H1 (cell line): ENCODE data around the gene NUBP2. TPM values are rescaled to one million over a fixed set of nuclear protein-coding genes. Genes with fewer than 3 reads are reported as not detected.

Experiments
- CTCF ChIA-PET: fragments of 300-600 bp; sonication (Branson Sonifier 250); formaldehyde crosslinking; loops from one replicate; lab custom pipeline; 2021; ENCODE audit not compliant: partially characterized antibody; lab: Charles Lee
- POLR2A ChIA-PET: fragments of 300-600 bp; sonication (Branson Sonifier 250); formaldehyde crosslinking; loops from one replicate; lab custom pipeline; 2021; ENCODE audit warnings: inconsistent platforms; ENCODE audit not compliant: partially characterized antibody; lab: Charles Lee
- DNase-seq, 2 experiments: peaks; one replicate each; pipeline versions ENCODE4 v3.0.0 to v3.0.0-alpha.2; 2010 to 2022; ENCODE audit warnings: low spot score in 2 of 2, low read depth in 1 of 2, mixed read lengths in 1 of 2
- FAIRE-seq: peaks from 2 replicates; lab custom pipeline; 2011; peaks lifted over from hg19 to GRCh38; lab: Jason Lieb, UNC
- H2AFZ ChIP-seq: 2 replicates; pipeline ENCODE4 v1.8.1; 2012; ENCODE audit warnings: low read length, inconsistent platforms
- H2AK5ac ChIP-seq: 2 replicates; pipeline ENCODE4 v1.6.1; 2013; ENCODE audit warnings: low read depth, low read length
- H2BK120ac ChIP-seq: replicated peaks from 2 replicates; pipeline ENCODE3; 2013; ENCODE audit warnings: low read depth, low read length, inconsistent platforms
- H2BK12ac ChIP-seq: 2 replicates; pipeline ENCODE4 v1.6.1; 2013; ENCODE audit warnings: low read depth, low read length
- H2BK15ac ChIP-seq: 2 replicates; pipeline ENCODE4 v1.6.1; 2013; ENCODE audit warnings: low read length
- H2BK20ac ChIP-seq: 2 replicates; pipeline ENCODE4 v1.6.1; 2013; ENCODE audit warnings: low read length
- H2BK5ac ChIP-seq: 2 replicates; pipeline ENCODE4 v1.6.1; 2013; ENCODE audit warnings: low read depth, low read length
- H3K14ac ChIP-seq: 2 replicates; pipeline ENCODE4 v1.6.1; 2013; ENCODE audit warnings: inconsistent platforms; ENCODE audit not compliant: insufficient read length
- H3K18ac ChIP-seq: 2 replicates; pipeline ENCODE4 v1.6.1; 2013; ENCODE audit warnings: low read length; ENCODE audit errors: extremely low read depth
- H3K23ac ChIP-seq: 2 replicates; pipeline ENCODE4 v1.6.1; 2013; ENCODE audit warnings: inconsistent platforms; ENCODE audit not compliant: insufficient read length
- H3K23me2 ChIP-seq: 2 replicates; pipeline ENCODE4 v1.6.1; 2013; ENCODE audit warnings: low read depth, low read length
- H3K27ac ChIP-seq: 2 replicates; pipeline ENCODE4 v1.6.1; 2011; ENCODE audit warnings: low read depth, low read length, inconsistent platforms
- H3K27me3 ChIP-seq, 4 experiments: replicated peaks in 1 of 4; 1 replicate in 1 of 4; 2 replicates in 3 of 4; pipeline versions ENCODE4 v1.6.1 to v1.8.1; 2011 to 2013; ENCODE audit warnings: low read length in 3 of 4, mild to moderate bottlenecking in 3 of 4, inconsistent platforms in 2 of 4, mixed read lengths in 2 of 4, moderate library complexity in 1 of 4; ENCODE audit not compliant: control insufficient read depth in 3 of 4, insufficient read depth in 3 of 4; ENCODE audit errors: extremely low read depth in 1 of 4
- H3K36me3 ChIP-seq, 4 experiments: 2 replicates each; pipeline versions ENCODE4 v1.6.1 to v1.8.1; 2011 to 2013; ENCODE audit warnings: mild to moderate bottlenecking in 4 of 4, low read length in 3 of 4, moderate library complexity in 2 of 4, control low read depth in 1 of 4, inconsistent platforms in 1 of 4; ENCODE audit not compliant: insufficient read depth in 4 of 4, control insufficient read depth in 2 of 4
- H3K4ac ChIP-seq: replicated peaks from 2 replicates; pipeline ENCODE3; 2013; ENCODE audit warnings: low read length, low read depth, mixed read lengths, inconsistent platforms; ENCODE audit not compliant: insufficient read length
- H3K4me1 ChIP-seq, 4 experiments: replicated peaks in 1 of 4; 1 replicate in 1 of 4; 2 replicates in 3 of 4; pipeline versions ENCODE4 v1.6.1 to v1.8.1; 2011 to 2013; ENCODE audit warnings: low read length in 3 of 4, inconsistent platforms in 2 of 4, mixed read lengths in 1 of 4; ENCODE audit not compliant: insufficient read depth in 4 of 4, control insufficient read depth in 3 of 4
- H3K4me2 ChIP-seq, 2 experiments: 2 replicates each; pipeline versions ENCODE4 v1.6.1 to v1.8.1; 2011 to 2013; ENCODE audit warnings: low read depth in 2 of 2, low read length in 2 of 2, control low read depth in 1 of 2, inconsistent platforms in 1 of 2, mild to moderate bottlenecking in 1 of 2; ENCODE audit not compliant: insufficient read depth in 1 of 2
- H3K4me3 ChIP-seq, 4 experiments: fragments of 200-600, 300-600 bp in 1 of 4; sonication (generic), shearing (Covaris generic), sonication (Bioruptor Twin) in 1 of 4; 2 replicates each; pipeline versions ENCODE4 v1.5.1 to v1.8.1; 2011 to 2016; ENCODE audit warnings: low read length in 4 of 4, low read depth in 3 of 4, control low read depth in 2 of 4, inconsistent platforms in 2 of 4, mild to moderate bottlenecking in 2 of 4, mixed read lengths in 1 of 4, moderate library complexity in 1 of 4; ENCODE audit not compliant: insufficient read depth in 2 of 4; ENCODE audit errors: extremely low read depth in 1 of 4
- H3K56ac ChIP-seq: replicated peaks from 2 replicates; pipeline ENCODE3; 2013; ENCODE audit warnings: low read depth, mild to moderate bottlenecking, mixed read lengths, low read length, inconsistent platforms; ENCODE audit not compliant: insufficient read length
- H3K79me1 ChIP-seq: 2 replicates; pipeline ENCODE4 v1.6.1; 2013; ENCODE audit warnings: low read depth, low read length, control low read depth
- H3K79me2 ChIP-seq, 2 experiments: 2 replicates each; pipeline versions ENCODE4 v1.6.1 to v1.8.1; 2012 to 2013; ENCODE audit warnings: low read length in 2 of 2, mild to moderate bottlenecking in 2 of 2, inconsistent platforms in 1 of 2; ENCODE audit not compliant: insufficient read depth in 2 of 2, control insufficient read depth in 1 of 2
- H3K9ac ChIP-seq, 4 experiments: replicated peaks in 1 of 4; 1 replicate in 1 of 4; 2 replicates in 3 of 4; pipeline versions ENCODE4 v1.6.1 to v1.8.1; 2011 to 2013; ENCODE audit warnings: low read depth in 3 of 4, low read length in 3 of 4, control low read depth in 2 of 4, mild to moderate bottlenecking in 2 of 4, moderate library complexity in 2 of 4, inconsistent platforms in 1 of 4; ENCODE audit errors: extremely low read depth in 1 of 4
- H3K9me3 ChIP-seq, 2 experiments: 2 replicates each; pipeline versions ENCODE4 v1.6.1 to v1.8.1; 2012 to 2013; ENCODE audit warnings: mild to moderate bottlenecking in 2 of 2, moderate library complexity in 2 of 2, control low read depth in 1 of 2, inconsistent platforms in 1 of 2, low read depth in 1 of 2, low read length in 1 of 2, mixed read lengths in 1 of 2; ENCODE audit not compliant: insufficient read depth in 2 of 2
- H4K20me1 ChIP-seq, 2 experiments: replicated peaks in 1 of 2; 2 replicates each; pipeline versions ENCODE3 to v1.8.1; 2011 to 2013; ENCODE audit warnings: inconsistent platforms in 2 of 2, low read length in 2 of 2, mild to moderate bottlenecking in 1 of 2; ENCODE audit not compliant: insufficient read depth in 2 of 2, control insufficient read depth in 1 of 2
- H4K5ac ChIP-seq: 2 replicates; pipeline ENCODE4 v1.6.1; 2013; ENCODE audit warnings: low read length, low read depth, mixed read lengths, inconsistent platforms; ENCODE audit not compliant: insufficient read length
- H4K8ac ChIP-seq: 2 replicates; pipeline ENCODE4 v1.8.0; 2013; ENCODE audit warnings: mild to moderate bottlenecking, moderate library complexity, low read length, inconsistent platforms; ENCODE audit not compliant: insufficient read depth; ENCODE audit errors: extremely low read depth
- H4K91ac ChIP-seq: replicated peaks from 2 replicates; pipeline ENCODE3; 2013; ENCODE audit warnings: low read length, mixed read lengths, inconsistent platforms; ENCODE audit not compliant: insufficient read length
- CTBP2 ChIP-seq: IDR thresholded peaks from 2 replicates; pipeline ENCODE4 v1.7.0; 2011; ENCODE audit warnings: borderline replicate concordance, mild to moderate bottlenecking, moderate library complexity, mixed read lengths, low read length; ENCODE audit not compliant: insufficient read depth, insufficient read length
- FOSL1 ChIP-seq: IDR thresholded peaks from 2 replicates; pipeline ENCODE4 v1.6.1; 2011; ENCODE audit warnings: mild to moderate bottlenecking, low read depth, low read length, moderate library complexity; ENCODE audit not compliant: insufficient read depth
- KDM4A ChIP-seq: IDR thresholded peaks from one replicate; pipeline ENCODE4 v1.7.1; 2012; ENCODE audit warnings: low read depth, mild to moderate bottlenecking, moderate library complexity, low read length, inconsistent platforms; ENCODE audit not compliant: severe bottlenecking
- PHF8 ChIP-seq: fragments of 200-600 bp; sonication (generic); conservative IDR thresholded peaks from 2 replicates; pipeline ENCODE4 v1.7.1; 2012; ENCODE audit warnings: low read depth, mild to moderate bottlenecking, inconsistent platforms, low read length, moderate library complexity
- RXRA ChIP-seq: IDR thresholded peaks from 2 replicates; pipeline ENCODE4 v1.6.1; 2011; ENCODE audit warnings: low read depth, mild to moderate bottlenecking, low read length, moderate library complexity; ENCODE audit not compliant: insufficient read depth
- SAP30 ChIP-seq: fragments of 300-600 bp; sonication (generic); IDR thresholded peaks from 2 replicates; pipeline ENCODE4 v1.7.1; 2012; ENCODE audit warnings: low read length, moderate library complexity, mild to moderate bottlenecking, inconsistent platforms; ENCODE audit not compliant: insufficient read depth, insufficient replicate concordance
- SIN3A ChIP-seq, 2 experiments: IDR thresholded peaks in 1 of 2; conservative IDR thresholded peaks in 1 of 2; 2 replicates each; pipeline ENCODE4 v1.6.1; 2011 to 2012; ENCODE audit warnings: low read length in 2 of 2, improper control_type of control experiment in 1 of 2, low read depth in 1 of 2, mild to moderate bottlenecking in 1 of 2
- SUZ12 ChIP-seq: fragments of 200-600 bp; sonication (generic); IDR thresholded peaks from 2 replicates; pipeline ENCODE4 v1.6.1; 2012; ENCODE audit warnings: mild to moderate bottlenecking, inconsistent platforms, low read length, moderate library complexity, mixed read lengths
- TBP ChIP-seq: IDR thresholded peaks from 2 replicates; pipeline ENCODE4 v1.6.1; 2011; ENCODE audit warnings: low read depth, low read length, improper control_type of control experiment
- YY1 ChIP-seq: IDR thresholded peaks from 2 replicates; pipeline ENCODE4 v1.6.1; 2011; ENCODE audit warnings: low read depth, mild to moderate bottlenecking, low read length
- WGBS, 2 experiments: shearing (Covaris generic) in 1 of 2; methylation state at CpG; one replicate each; pipeline versions ENCODE4 v1.1.6 to v1.1.7; 2013 to 2015; ENCODE audit warnings: low lambda C conversion rate in 2 of 2, mixed read lengths in 2 of 2, inconsistent platforms in 1 of 2, low coverage in 1 of 2, missing lambda C conversion rate in 1 of 2; ENCODE audit not compliant: insufficient replicate concordance in 2 of 2, insufficient coverage in 1 of 2, insufficient read length in 1 of 2; ENCODE audit errors: extremely low coverage in 1 of 2, missing lambda C conversion rate in 1 of 2; 5-methylcytosine and 5-hydroxymethylcytosine counted together
- polyA plus RNA-seq, 7 experiments: library from polyadenylated mRNA; depleted of rRNA in 3 of 7; stranded (reverse) in 5 of 7; unstranded in 2 of 7; fragments of >200 nt in 5 of 7; fragments of 200-250 nt in 2 of 7; gene quantifications; 1 replicate in 5 of 7; 2 replicates in 1 of 7; 4 replicates in 1 of 7; pipeline versions ENCODE4 v1.2.1 to v1.2.3, GENCODE V29; 2011 to 2013; ENCODE audit warnings: missing spikeins in 2 of 7, mixed read lengths in 2 of 7
- total RNA-seq: library from RNA; stranded (reverse); fragmentation: NEBNext Ultra II Directional; extraction: Animal tissue kit (Norgen Biotek cat#: 25700); gene quantifications from 2 replicates; pipeline ENCODE4 v1.2.1, GENCODE V29; 2021
- TF ChIP-seq, protein P1 (sequence below): IDR thresholded peaks from 2 replicates; pipeline ENCODE4 v1.6.1; 2012; ENCODE audit warnings: inconsistent platforms
- TF ChIP-seq, protein P2 (sequence below): IDR thresholded peaks from 2 replicates; pipeline ENCODE4 v1.6.1; 2011; ENCODE audit warnings: low read depth, mild to moderate bottlenecking, low read length; ENCODE audit not compliant: insufficient read depth

NUBP2 gene
- total and polyA plus RNA-seq, 2 of the 8 experiments (the other 6 are each of a cell fraction or from before 2014, with no cell fraction given), result 70.3 to 96.9 TPM

DNA sequence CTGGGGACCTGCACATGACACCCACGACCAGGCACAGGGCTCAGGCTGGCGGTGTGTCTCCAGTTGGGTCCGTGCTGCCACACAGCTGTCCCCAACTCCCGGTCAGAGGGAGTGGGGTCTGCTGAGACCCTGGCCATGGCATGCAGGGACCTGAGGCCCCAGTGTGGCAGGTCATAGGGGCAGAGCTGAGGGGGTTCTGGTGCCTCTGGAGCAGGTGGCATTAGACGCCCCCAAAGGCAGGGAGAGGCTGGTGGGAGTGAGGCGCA lies 4.2 kb downstream of the NUBP2 start:
- Histone ChIP-seq H3K23me2 (peaks cover 3% of the 10 kb centered on the region; the same call in 1 of the 2 replicates), H3K4me1 (no peaks in the 10 kb centered on the region; a peak in 1 of 7 replicates), H3K56ac (no peak overlapping the region), H2BK5ac (no peak overlapping the region), H3K4me2 (no peak overlapping the region), H3K4ac (no peak overlapping the region), H3K36me3 (peaks cover 0 to 44% (median 2%) of the 10 kb centered on the region in 4 experiments; a peak in 4 of 8 replicates), H2BK20ac (no peak overlapping the region), H3K27ac (no peak overlapping the region), H2AFZ (no peak overlapping the region), H2BK120ac (no peak overlapping the region), H2BK12ac (no peak overlapping the region), H3K79me1 (peaks cover 13% of the 10 kb centered on the region; the same call in 1 of the 2 replicates), H4K5ac (no peak overlapping the region), H3K14ac (no peak overlapping the region), H3K4me3 (no peak overlapping the region), H2BK15ac (no peak overlapping the region), H3K18ac (no peak overlapping the region), H3K27me3 (no peaks in the 10 kb centered on the region), H4K20me1 (peaks cover 20 to 21% of the 10 kb centered on the region in 2 experiments), H3K9ac (no peak overlapping the region), H3K9me3 (no peaks in the 10 kb centered on the region), H3K23ac (no peak overlapping the region), H2AK5ac (no peak overlapping the region), H3K79me2 (peaks cover 0 to 35% of the 10 kb centered on the region in 2 experiments; a peak in 3 of 4 replicates), H4K8ac (no peak overlapping the region), H4K91ac (no peak overlapping the region)
- CTCF ChIA-PET, result interaction anchor here (1.4 kb wide), 1 partner anchor 13 kb away, joined by 4 read pairs; no protein-coding TSS in a partner anchor
- WGBS, 2 experiments, result 90% methylated on average over 6 of the region's 6 CpGs; no CpG with 5 or more reads in 1 of the 2 experiments
- FAIRE-seq (no peak), DNase-seq (no peak)
- POLR2A ChIA-PET, result interaction anchor here (1.6 to 4.0 kb wide), 3 partner anchors 12 to 18 kb away, joined by 3 to 13 read pairs (median 5); partner anchors contain the start of gene NME3
- no peak for TF ChIP-seq FOSL1
- no peak for TF ChIP-seq KDM4A
- no peak for TF ChIP-seq CTBP2
- TF ChIP-seq PHF8, result no peak
- TF ChIP-seq SUZ12, result no peak
- TF ChIP-seq, protein P1, sequence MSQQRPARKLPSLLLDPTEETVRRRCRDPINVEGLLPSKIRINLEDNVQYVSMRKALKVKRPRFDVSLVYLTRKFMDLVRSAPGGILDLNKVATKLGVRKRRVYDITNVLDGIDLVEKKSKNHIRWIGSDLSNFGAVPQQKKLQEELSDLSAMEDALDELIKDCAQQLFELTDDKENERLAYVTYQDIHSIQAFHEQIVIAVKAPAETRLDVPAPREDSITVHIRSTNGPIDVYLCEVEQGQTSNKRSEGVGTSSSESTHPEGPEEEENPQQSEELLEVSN, result no peak
- TF ChIP-seq SAP30, result no peak
- TF ChIP-seq RXRA, result no peak
- no peak for TF ChIP-seq YY1
- TF ChIP-seq TBP, result no peak
- TF ChIP-seq, protein P2, sequence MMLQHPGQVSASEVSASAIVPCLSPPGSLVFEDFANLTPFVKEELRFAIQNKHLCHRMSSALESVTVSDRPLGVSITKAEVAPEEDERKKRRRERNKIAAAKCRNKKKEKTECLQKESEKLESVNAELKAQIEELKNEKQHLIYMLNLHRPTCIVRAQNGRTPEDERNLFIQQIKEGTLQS, result no peak
- no peak for TF ChIP-seq SIN3A (conservative IDR thresholded peaks at IDR 0.05 in 1 of 2, IDR thresholded peaks at IDR 0.05 in 1 of 2; ENCODE audit: low read depth in 1 of 2, low read length in 2 of 2)
